Right lung (tissue), 5 donors: ENCODE data around the gene SORCS3. TPM values are rescaled to one million over a fixed set of nuclear protein-coding genes. Genes with fewer than 3 reads are reported as not detected.

Experiments used
- DNase-seq, 2 donors: peaks; one replicate each; pipeline ENCODE4 v3.0.0-alpha.2; 2013
- polyA plus RNA-seq, 5 donors: library from polyadenylated mRNA; unstranded; fragments of 120-200 nt; gene quantifications; one replicate each; pipeline versions ENCODE4 v1.2.1 to v1.2.3, GENCODE V29; 2013; ENCODE audit warnings: inconsistent platforms in 1 of 5, low replicate concordance in 1 of 5; ENCODE audit not compliant: insufficient read length in 5 of 5, insufficient read depth in 1 of 5

The SORCS3 gene
- polyA plus RNA-seq, 5 donors = 0.03 to 0.12 (median 0.09) TPM

- no peak for DNase-seq
These were observed 2.2 kb downstream of the SORCS3 start for GRCh38 chr10:104643303-104643663.

- DNase-seq = no peak
These were observed 5.1 kb downstream of the SORCS3 start for GRCh38 chr10:104646146-104646545.

GRCh38 chr10:104648421-104648820 lies 7.3 kb downstream of the SORCS3 start:
- no peak for DNase-seq

DNA sequence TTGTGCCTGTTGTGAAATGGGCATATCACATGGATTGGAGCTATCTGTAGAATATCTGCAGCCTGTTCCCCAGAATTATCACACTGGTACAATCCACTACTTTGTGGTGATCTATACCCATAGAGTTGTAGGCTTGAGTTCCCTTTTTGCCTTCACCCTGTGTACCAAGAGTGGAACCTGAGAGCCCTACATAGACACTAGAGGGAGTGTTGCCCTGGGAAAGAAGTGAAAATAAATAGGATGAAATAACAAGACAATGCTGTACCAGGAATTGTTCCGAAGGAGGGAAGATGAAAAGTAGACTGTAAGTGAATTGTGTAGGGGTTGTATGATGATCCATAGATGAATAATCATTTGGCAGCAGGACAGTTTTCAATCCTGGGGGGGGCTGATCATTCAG lies 9.0 kb downstream of the SORCS3 start:
- DNase-seq = no peak

DNA sequence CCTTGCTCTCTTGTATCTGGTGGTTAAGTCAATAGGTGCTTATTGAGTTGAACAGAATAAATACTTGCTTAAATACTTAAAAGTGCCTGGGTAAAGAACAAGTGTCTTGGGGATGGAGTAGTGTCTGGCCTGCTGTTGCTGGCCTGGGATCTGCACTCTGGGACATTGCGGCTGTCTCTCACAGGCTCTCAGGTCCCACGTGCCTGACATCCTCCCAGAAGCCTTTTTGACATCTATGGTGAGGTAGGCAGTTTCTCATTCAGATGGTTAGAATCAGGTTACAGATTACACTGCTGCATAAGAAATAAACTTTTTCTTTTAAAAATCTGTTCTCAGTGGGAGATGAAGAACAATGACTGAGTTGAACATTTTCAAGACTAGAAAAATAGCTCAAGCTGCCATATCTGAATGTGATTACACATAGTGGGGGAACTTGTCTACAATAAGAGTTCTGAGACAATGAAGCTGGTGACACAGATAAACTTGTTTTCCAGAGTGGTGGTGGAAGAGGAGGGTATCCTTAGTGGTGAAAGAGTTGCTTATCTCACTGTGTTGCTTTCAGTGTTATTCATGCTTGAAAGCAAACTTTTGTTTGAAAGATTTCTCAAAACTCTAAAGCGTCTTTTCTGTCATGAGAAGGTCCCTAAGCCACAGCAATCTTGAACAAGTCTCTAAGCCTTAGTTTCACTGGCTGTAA lies 9.7 kb downstream of the SORCS3 start:
- DNase-seq = no peak

GRCh38 chr10:104657036-104657435 lies 15.9 kb downstream of the SORCS3 start:
- DNase-seq = no peak

- no peak for DNase-seq
These were observed 16.4 kb downstream of the SORCS3 start for GRCh38 chr10:104657457-104657856.

DNA sequence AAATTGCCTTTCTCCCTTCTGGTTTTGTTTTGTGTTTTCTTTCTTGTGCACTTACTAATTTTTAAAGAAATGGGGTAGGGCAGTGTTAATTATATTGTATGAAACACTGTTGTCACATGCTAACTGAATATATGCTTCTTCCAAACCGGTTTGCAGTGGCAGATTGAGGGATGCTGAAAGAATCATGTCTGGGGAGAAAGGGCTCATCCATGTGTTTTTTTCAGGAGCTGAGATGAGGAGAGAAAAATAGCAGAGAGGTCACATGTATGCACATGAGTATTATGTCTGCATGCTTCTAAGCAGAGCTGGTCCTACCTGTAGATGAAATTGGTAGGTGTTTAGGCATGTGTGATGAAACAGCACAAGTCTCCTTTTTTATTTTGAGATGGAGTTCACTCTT lies 17.0 kb downstream of the SORCS3 start:
- no peak for DNase-seq

DNA sequence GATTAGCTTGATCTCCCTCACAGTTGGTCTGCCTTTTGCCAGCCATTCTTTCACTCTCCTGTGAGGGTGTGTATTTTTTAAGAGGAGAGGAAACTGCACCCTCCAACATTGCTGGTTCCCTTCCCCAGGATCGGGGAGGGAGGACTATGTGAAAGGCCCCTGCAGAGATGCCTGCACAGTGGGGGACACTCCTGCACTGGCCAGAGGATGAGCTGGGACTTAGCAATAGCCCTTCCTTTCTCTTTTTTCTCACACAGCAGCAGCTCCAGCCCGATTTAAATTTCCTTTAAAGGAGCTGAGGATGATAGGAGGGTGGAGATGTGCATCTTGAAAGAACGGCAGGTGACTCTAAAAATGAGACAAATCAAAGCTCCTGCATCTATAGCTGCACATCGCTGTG lies 18.7 kb downstream of the SORCS3 start:
- DNase-seq = no peak

DNA sequence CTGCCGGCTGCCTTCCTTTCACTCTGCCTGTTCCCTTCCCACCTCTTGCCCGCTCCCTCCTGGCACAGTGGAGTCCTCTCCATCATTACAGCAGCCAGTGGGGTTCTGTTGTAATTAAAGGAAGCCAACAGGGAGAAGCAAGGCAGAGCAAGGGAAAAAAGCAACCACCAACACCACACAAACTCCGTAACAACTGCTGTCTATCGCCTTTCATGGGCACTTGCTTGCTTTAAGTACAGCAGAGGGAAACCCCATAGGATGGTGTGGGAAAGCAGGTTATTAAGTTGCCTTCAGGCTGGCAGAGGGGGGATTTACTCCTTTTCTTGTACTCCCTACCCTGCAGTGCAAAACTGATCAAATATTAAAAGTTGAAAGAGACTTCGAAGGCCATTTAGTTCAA lies 22.0 kb downstream of the SORCS3 start:
- DNase-seq = no peak

GRCh38 chr10:104663563-104663962 lies 22.5 kb downstream of the SORCS3 start:
- DNase-seq = no peak

GRCh38 chr10:104664205-104664604 lies 23.1 kb downstream of the SORCS3 start:
- DNase-seq = no peak

DNA sequence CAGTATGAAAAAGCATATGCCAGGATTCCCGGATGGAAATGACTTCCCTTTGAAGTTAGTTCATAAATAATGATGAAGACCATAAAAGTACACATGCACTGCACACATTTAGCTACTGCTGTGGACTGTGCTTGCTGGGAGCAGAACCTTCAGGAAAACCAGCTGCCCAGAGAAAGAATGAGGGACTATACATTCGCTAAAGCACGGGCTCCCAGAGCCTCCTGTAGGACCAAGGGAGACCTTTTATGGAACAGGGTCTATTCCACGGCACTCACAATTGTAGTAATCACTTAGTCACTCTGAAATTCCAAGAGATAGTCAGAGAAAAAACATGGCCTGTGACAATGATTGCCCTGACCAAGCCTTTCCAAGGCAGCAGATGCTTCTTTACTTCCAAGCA lies 24.1 kb downstream of the SORCS3 start:
- DNase-seq = no peak

GRCh38 chr10:104666106-104666505 lies 25.0 kb downstream of the SORCS3 start:
- no peak for DNase-seq

DNA sequence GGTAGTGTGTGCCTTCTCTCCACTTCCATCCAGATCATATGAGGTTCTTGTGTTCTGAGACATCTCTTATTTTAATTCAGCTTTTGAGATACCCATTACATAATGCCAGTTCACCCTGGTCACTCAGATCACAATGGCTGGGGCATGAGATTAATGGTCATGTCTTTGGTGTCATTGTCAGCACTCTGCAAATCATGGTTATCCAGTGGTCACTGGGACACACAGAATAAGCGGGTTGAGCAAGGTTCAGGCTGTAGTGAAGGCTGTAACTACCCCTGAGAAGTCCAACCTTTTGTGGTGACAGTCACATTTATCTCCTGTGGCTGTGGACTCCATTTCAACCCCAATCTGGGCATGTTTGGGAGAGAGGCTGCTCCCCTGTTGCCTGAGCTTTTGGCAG lies 35.8 kb downstream of the SORCS3 start:
- DNase-seq = no peak

DNA sequence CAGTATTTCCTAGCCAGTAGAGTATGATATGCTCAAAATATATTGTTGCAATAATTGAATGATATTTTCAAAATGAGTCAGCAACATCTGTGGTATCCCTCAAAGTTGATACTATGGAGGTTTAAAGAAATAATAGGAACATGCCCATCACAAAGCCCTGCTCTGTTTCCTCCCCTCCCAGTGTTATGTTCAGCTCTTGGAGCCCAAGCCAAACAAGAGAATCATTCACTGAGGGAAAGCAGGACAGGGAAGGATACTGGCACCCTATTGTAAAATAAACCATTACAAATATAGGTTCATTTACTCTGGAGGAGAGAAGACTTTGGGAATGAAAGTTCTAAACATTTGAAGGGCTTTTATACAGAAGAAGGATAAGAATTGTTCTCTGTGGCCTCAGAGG lies 37.6 kb downstream of the SORCS3 start:
- no peak for DNase-seq

DNA sequence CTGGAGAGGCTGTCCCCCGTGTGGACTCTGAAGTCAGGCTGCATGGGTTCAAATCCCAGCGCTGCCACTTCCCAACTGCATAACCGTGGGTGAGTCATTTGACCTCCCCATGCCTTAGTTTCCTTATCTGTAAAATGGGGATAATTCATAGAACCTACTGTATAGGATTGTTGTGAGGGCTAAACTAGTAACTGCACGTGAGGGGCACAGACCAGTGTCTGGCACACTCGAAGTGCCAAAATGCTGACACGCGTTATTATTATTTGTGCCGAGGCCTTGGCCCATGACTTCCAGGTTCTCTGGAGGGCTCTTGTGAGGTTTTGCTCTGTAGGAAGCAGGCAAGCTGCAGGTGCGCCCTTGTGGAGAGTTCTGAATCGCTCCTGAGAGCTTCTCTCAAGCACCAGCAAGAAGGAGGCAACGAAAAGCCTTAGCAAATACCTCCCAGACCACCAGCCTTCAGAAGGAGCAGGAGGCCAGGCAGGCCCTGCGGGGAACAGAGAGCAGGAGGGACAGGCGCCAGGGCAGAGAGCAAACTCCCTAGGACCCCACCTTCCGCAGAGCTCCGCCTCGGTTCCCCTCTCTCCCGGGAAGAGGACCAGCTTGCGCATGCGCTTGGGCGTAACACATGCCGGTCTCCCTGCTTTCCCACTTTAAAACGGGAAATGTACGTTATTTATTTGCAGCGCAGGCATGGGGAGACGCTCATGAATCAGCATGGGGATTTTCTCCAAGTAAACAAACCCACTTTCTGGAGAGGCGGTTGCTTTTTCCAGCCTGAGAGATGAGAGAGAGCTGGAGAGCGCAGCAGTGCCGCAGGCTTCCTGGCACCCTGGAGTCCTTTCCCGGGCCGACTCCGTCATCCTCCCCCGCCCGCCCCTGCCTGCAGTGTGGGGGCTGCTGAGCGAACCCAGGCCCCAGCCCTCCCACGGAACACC lies 39.6 kb downstream of the SORCS3 start:
- peak; percentile 18 to 25 for DNase-seq

DNA sequence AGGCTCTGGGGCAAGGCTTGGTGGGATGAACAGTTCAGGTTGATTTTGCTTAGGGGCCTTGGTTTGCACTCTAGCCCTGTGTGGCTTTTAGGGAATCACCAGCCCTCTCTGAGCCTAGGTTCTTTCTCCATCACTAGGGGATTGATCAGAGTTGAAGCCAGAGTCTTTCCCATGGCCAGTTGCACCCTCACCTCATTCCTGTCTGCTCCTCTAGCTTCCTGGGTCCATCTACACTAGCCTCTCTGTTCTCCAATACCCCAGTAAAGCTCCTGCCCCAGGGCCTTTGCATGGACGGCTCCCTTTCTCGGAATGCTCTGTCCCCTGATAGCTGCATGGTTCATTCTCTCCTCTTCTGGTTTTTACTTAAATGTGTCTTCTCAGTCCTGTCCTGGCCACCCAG lies 40.4 kb downstream of the SORCS3 start:
- DNase-seq = no peak

- DNase-seq = no peak
These were observed 42.5 kb downstream of the SORCS3 start for GRCh38 chr10:104683567-104683966.

- DNase-seq = no peak
These were observed 45.7 kb downstream of the SORCS3 start for GRCh38 chr10:104686829-104687228.

DNA sequence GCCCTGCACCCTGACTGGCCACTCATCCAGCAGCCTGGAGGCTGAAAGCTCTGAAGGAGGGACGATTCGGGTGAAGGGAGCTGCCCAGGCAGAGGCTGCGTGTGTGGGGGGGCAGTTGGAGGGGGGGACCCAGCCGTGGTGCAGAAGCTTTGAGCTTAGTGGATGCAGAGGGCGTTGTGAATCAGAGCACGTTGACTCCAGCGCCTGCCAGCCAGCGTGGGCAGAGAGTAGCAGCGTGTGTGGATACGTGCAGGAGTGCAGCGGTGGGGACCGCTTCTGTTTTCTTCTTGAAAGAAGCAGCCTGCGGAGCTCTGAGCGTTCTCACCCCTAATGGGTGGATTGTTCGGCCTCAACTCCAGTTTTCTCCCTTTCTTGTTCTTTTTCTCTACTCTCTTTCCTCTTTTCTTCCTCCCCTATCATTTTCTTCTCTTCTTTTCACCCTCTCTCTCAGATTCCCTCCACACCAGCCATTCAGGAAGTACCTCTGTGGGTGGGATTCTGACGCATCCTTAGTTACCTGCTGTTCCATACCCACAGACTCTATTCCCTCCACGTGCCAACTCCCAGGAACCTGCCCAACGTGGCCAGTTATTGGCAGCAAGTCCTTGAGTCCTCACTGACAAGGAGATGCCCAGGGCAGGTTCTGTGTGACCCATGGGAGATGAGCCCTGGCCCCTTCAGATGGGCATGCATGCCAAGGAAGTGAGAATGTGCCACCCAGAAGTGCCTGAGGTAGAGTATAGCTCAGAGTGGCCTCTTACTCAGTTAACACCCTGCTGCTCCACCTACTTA lies 47.4 kb downstream of the SORCS3 start:
- DNase-seq = no peak

DNA sequence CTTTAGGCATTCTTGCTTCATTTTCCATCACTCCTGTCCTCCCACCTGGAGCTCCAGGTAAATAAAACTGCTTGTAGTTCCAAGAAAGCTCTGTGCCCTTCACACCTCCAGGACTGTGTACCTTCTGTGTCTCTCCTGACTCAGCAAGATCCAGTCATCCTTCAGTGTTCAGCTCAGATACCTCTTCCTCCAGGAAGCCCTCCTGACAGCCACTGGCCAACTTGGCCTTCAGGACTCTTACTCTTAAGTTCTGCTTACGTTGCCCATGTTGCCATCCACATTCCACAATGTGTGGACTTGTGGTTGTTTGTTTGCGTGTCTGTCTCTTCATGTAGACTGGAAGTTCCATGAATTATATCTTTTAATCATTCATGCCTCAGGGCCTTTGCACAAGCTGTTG lies 48.0 kb downstream of the SORCS3 start:
- no peak for DNase-seq

GRCh38 chr10:104689547-104689946 lies 48.5 kb downstream of the SORCS3 start:
- DNase-seq = no peak
